Right lung (tissue), 10 donors: ENCODE results near the gene LRRC2. TPM values are rescaled to one million over a fixed set of nuclear protein-coding genes. Genes with fewer than 3 reads are reported as not detected.
"Not testable (repeated sequence)": the region's sequence is repeated elsewhere in the genome, so short reads cannot be mapped to it uniquely, and the experiment has no call there.

Experiments
- DNase-seq, 2 donors: peaks; one replicate each; pipeline ENCODE4 v3.0.0-alpha.2; 2013
- long read RNA-seq, 8 donors: transcript quantifications; one replicate each; lab custom pipeline, GENCODE V29; 2026
- polyA plus RNA-seq, 5 donors: library from polyadenylated mRNA; unstranded; fragments of 120-200 nt; gene quantifications; one replicate each; pipeline versions ENCODE4 v1.2.1 to v1.2.3, GENCODE V29; 2013; ENCODE audit warnings: inconsistent platforms in 1 of 5, low replicate concordance in 1 of 5; ENCODE audit not compliant: insufficient read length in 5 of 5, insufficient read depth in 1 of 5

Gene LRRC2, protein sequence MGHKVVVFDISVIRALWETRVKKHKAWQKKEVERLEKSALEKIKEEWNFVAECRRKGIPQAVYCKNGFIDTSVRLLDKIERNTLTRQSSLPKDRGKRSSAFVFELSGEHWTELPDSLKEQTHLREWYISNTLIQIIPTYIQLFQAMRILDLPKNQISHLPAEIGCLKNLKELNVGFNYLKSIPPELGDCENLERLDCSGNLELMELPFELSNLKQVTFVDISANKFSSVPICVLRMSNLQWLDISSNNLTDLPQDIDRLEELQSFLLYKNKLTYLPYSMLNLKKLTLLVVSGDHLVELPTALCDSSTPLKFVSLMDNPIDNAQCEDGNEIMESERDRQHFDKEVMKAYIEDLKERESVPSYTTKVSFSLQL
- under 1 TPM; 0.37 to 0.86 (median 0.47) TPM for polyA plus RNA-seq
- long read RNA-seq, donor 1 = 0 reads
- long read RNA-seq, donor 2 = 0 reads
- long read RNA-seq, donor 3 = 0 reads
- long read RNA-seq, donor 4 = 0 reads
- long read RNA-seq, donor 5, full-length matches to known transcripts = 1 of 1 reads
- long read RNA-seq, donor 5, partial matches to known transcripts = 0 of 1 reads
- long read RNA-seq, donor 5, other reads (novel, unspliced or antisense) = 0 of 1 reads
- long read RNA-seq, donor 6 = 0 reads
- long read RNA-seq, donor 7 = 0 reads
- long read RNA-seq, donor 8 = 0 reads

DNA sequence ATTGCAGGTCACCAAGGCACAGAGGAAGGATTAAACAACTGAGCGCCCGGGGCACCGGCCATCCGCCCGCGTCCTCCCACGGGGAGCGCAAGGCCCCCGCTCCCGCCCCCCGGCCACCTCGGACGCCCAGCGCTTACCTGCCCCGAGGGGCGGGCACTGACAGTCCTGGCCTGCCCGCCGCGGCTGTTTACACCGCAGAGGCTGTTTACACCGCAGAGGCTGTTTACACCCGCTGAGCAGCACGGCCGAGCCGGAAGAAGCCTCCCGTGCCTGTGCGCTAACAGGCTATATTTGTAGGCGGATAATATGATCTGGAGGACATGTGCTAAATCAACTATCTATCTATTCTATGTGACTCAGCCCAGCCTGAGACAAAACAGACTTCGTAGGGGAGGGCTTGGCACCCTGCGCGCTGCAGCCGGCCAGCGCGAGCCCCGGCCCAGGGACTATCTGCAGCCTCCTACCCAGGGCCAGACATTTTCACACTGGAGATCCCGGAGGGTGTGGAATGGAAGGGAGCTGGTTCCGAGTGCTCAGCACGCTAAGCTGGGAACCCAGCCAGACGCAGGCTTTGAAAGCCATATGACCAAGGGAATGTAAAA, at the start of gene LRRC2:
Gene LRRC2, minus strand, starts transcription at position 263 of the 602 bp plus-strand sequence. CDS start 14,711 bp downstream, outside the sequence.
- DNase-seq = peak; percentile 33 to 47

- DNase-seq = no peak
Measured at GRCh38 chr3:46615050-46615775, 49.1 kb upstream of the LRRC2 start.

- DNase-seq = no peak
Measured at GRCh38 chr3:46614431-46614830, 48.3 kb upstream of the LRRC2 start.

DNA sequence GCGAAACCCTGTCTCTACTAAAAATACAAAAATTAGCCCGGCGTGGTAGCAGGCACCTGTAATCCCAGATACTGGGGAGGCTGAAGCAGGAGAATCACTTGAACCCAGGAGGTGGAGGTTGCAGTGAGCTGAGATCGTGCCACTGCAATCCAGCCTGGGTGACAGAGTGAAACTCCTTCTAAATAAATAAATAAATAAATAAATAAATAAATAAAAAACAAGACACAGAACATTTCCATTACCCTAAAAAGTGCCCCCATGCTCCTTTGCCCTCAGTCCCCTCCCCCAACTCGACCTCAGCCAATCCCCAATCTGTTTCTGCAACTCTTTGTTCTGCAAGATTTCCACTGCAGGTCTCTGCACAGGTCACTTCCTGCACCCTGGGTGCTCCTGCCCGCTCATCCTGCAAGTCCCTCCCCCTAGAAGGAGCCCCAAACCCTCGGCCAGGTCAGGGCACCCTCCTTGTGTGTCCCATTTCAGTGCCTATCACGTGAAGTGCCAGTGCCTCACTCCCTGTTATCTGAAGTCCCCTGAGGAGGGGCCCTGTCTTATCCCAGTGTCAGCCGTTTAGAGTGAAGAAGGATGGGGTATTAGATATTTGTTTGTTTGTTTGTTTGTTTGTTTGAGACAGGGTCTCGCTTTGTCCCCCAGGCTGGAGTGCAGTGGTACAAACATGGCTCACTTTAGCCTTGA, 47.4 kb upstream of the LRRC2 start:
- DNase-seq = no peak

DNA sequence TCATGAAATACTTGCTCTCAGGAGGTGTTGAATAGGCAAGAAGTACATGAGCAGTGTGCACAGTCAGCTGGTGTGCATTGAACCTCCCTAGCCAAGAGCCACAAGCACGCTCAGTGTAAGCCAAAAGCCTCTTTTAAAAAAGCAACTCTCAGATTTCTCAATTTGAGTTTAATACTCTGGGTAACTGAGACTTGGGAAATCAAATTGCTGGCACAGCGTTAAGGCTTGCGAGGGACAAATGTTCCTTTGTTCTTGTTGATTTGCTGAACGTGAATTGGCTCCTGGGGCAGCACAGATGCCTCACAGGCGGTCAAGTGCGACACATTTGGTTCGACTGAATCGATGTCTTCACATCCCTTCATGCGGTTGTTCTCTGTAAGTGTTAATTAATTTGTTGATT, 46.2 kb upstream of the LRRC2 start, which contains the start of gene FAM240A:
Gene FAM240A, plus strand, starts transcription at position 202 of the 400 bp plus-strand sequence. Its CDS starts 159 bp downstream, at position 361.
- DNase-seq = peak in 1 of 2 donors; percentile 46

GRCh38 chr3:46609944-46610722, 44.0 kb upstream of the LRRC2 start:
- no peak for DNase-seq

- no peak for DNase-seq
Measured at GRCh38 chr3:46609212-46609721, 43.2 kb upstream of the LRRC2 start.

- no peak for DNase-seq
Measured at GRCh38 chr3:46607603-46608028, 41.5 kb upstream of the LRRC2 start.

- no peak for DNase-seq
Measured at GRCh38 chr3:46604127-46604526, 38.0 kb upstream of the LRRC2 start.

GRCh38 chr3:46603446-46604046, 37.4 kb upstream of the LRRC2 start:
- no peak for DNase-seq

GRCh38 chr3:46599590-46599989, 33.5 kb upstream of the LRRC2 start:
- DNase-seq = no peak

- no peak for DNase-seq
Measured at GRCh38 chr3:46595819-46596314, 29.8 kb upstream of the LRRC2 start.

- no peak for DNase-seq
Measured at GRCh38 chr3:46594723-46595122, 28.6 kb upstream of the LRRC2 start.

DNA sequence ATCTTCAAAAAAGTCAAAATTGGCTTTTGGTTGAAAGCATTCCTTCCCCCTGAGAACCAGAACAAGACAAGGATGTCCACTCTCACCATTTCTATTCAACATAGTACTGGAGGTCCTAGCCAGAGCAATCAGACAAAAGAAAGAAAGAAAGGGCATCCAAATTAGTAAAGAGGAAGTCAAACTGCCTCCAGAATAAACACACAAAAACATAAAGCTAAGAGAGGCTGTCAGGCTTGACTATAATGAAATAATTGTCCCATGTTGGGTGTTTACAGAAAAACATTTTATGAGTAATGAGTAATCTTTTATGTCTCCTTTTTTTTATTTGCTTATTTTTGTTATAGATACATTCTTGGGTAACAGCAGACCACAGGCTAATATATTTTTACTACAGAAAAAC, 27.9 kb upstream of the LRRC2 start:
- DNase-seq = no peak

DNA sequence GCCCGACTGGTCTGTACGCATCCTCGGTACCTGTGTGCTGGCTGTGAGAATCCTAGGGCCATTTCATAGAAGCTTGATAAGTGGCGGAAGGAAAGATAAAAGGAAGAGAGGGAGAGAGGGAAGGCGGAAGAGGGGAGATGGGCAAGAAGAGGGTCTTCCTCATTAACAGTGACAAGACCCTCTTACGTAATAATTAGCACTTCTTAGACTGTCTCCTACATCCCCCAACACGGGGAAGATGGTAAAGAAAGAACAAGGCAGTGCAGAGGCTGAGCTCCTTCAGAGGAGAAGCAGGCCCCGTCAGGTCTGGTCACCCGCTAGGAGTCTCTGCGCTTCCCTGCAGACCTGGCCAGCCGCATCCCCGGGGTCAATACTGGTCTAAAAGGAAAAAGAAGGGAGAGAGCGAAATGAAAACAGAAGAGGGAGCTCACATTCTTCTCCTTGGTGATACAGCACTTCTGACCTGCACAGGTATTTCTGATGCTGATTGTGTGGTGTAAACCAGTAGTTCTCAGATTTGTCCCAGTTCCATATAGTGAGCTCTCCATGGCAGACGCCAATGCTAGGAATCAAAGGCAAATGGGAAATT, 27.3 kb upstream of the LRRC2 start:
- no peak for DNase-seq

DNA sequence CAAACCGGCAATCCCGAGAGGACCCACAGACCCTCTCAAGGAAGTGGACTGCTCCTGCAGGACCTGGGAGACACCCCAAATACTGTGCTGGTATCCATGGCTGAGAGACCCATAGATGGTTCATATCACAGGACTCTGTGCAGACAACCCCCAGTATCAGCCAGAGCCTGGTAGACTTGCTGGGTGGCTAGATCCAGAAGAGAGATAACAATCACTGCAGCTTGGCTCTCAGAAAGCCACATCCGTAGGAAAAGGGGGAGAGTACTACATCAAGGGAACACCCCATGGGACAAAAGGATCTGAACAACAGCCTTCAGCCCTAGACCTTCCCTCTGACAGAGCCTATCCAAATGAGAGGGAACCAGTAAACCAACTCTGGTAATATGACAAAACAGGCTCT, 21.2 kb upstream of the LRRC2 start:
- not testable (repeated sequence) for DNase-seq

DNA sequence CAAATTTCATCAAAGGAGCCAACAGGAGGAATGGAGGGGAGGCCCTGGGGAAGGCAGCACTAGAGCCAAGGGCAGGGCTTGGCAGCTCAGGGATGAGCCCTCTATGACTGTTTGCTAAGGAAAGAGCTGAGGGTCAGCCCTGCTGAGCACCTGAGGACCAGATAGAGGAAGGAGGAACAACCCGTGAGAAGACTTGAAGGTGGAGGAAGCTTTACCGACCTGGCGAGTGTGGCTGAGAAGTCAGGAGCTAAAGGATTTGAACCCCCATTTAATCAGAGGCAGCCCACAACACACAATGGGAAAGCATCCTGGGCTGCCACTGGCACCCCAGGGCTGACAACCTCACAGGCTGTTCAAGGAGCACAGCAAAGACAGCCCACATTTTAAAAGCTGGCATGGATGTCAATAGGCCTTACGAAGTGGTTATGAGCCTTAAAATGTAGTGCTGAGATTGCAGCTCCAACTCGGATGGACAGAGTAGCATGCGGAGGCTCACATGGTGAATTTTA, 20.7 kb upstream of the LRRC2 start:
- no peak for DNase-seq

- DNase-seq = no peak
Measured at GRCh38 chr3:46585799-46586693, 19.9 kb upstream of the LRRC2 start.
